ENCODE results near the gene FMO5. TPM values are rescaled to one million over a fixed set of nuclear protein-coding genes. Genes with fewer than 3 reads are reported as not detected.
"Not testable (repeated sequence)": the region's sequence is repeated elsewhere in the genome, so short reads cannot be mapped to it uniquely, and the experiment has no call there.

FMO5 gene
- total RNA-seq, 1 experiment from 2014 or later, result 0.57 TPM

DNA sequence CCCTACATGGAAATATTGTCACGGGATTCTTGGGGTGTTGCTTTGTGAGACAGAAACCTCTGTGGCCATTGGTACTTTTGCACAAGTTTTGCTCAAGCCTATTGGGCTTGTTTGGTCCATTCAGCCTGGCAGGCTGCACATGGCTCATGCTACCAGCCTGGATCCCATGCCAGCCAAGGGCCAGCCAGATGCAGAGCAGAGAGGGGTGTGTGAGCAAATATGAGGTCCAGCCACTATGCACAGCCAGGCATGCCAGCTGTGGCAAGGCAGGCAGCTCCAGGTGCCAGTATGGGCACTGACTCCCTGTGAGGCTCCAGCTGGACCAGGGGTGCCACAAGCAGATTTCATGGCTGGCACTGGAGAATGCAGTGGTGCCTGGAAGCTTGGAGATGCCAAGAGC is 10.7 kb upstream of the FMO5 start:
- intact Hi-C loops (cut with micrococcal nuclease; ENCODE audit: unreplicated experiment), result no loop called here

GRCh38 chr1:147233903-147234302 is 8.8 kb upstream of the FMO5 start:
- CTCF ChIA-PET; DNase-seq (ENCODE audit: low read depth, low spot score); BruUV-seq (replicated peaks); POLR2A ChIA-PET; H3K9me3 ChIP-seq (ENCODE audit: control insufficient read depth, insufficient read depth, low read depth, low read length); H3K36me3 ChIP-seq (ENCODE audit: control insufficient read depth, insufficient read depth, low read length); H3K27me3 ChIP-seq (ENCODE audit: control insufficient read depth, insufficient read depth, low read length); H3K27ac ChIP-seq (ENCODE audit: low read length); intact Hi-C loops (cut with micrococcal nuclease; ENCODE audit: unreplicated experiment); ATAC-seq; H3K4me3 ChIP-seq (ENCODE audit: low read depth in 2 of 2, low read length in 2 of 2); H3K4me1 ChIP-seq (ENCODE audit: control insufficient read depth, insufficient read depth, low read length); in situ Hi-C loops (cut with HindIII; ENCODE audit: low pct_unique_long_range_greater_than_20kb, low sequenced_read_pairs): not testable (repeated sequence)

More for the DNA sequence above, 10.7 kb upstream of the FMO5 start:
- ChIA-PET CTCF (no interaction called here), POLR2A (no interaction called here)
- in situ Hi-C loops (cut with HindIII; ENCODE audit: low pct_unique_long_range_greater_than_20kb, low sequenced_read_pairs), result no loop called here
- H3K36me3 ChIP-seq (ENCODE audit: control insufficient read depth, insufficient read depth, low read length), result no peaks in the 10 kb centered on the region
- TF ChIP-seq, protein P1, sequence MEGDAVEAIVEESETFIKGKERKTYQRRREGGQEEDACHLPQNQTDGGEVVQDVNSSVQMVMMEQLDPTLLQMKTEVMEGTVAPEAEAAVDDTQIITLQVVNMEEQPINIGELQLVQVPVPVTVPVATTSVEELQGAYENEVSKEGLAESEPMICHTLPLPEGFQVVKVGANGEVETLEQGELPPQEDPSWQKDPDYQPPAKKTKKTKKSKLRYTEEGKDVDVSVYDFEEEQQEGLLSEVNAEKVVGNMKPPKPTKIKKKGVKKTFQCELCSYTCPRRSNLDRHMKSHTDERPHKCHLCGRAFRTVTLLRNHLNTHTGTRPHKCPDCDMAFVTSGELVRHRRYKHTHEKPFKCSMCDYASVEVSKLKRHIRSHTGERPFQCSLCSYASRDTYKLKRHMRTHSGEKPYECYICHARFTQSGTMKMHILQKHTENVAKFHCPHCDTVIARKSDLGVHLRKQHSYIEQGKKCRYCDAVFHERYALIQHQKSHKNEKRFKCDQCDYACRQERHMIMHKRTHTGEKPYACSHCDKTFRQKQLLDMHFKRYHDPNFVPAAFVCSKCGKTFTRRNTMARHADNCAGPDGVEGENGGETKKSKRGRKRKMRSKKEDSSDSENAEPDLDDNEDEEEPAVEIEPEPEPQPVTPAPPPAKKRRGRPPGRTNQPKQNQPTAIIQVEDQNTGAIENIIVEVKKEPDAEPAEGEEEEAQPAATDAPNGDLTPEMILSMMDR (IDR thresholded peaks at IDR 0.05), result no peak
- no peak for TF ChIP-seq SIN3A (IDR thresholded peaks at IDR 0.05; ENCODE audit: borderline replicate concordance, insufficient read depth, low read depth, low read length)
- TF ChIP-seq POLR2AphosphoS5 (IDR thresholded peaks at IDR 0.05; ENCODE audit: low read depth, low read length), result no peak
- TF ChIP-seq TCF7L2 (IDR thresholded peaks at IDR 0.05; ENCODE audit: low read depth, low read length), result no peak
- TF ChIP-seq, protein P2, sequence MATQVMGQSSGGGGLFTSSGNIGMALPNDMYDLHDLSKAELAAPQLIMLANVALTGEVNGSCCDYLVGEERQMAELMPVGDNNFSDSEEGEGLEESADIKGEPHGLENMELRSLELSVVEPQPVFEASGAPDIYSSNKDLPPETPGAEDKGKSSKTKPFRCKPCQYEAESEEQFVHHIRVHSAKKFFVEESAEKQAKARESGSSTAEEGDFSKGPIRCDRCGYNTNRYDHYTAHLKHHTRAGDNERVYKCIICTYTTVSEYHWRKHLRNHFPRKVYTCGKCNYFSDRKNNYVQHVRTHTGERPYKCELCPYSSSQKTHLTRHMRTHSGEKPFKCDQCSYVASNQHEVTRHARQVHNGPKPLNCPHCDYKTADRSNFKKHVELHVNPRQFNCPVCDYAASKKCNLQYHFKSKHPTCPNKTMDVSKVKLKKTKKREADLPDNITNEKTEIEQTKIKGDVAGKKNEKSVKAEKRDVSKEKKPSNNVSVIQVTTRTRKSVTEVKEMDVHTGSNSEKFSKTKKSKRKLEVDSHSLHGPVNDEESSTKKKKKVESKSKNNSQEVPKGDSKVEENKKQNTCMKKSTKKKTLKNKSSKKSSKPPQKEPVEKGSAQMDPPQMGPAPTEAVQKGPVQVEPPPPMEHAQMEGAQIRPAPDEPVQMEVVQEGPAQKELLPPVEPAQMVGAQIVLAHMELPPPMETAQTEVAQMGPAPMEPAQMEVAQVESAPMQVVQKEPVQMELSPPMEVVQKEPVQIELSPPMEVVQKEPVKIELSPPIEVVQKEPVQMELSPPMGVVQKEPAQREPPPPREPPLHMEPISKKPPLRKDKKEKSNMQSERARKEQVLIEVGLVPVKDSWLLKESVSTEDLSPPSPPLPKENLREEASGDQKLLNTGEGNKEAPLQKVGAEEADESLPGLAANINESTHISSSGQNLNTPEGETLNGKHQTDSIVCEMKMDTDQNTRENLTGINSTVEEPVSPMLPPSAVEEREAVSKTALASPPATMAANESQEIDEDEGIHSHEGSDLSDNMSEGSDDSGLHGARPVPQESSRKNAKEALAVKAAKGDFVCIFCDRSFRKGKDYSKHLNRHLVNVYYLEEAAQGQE (IDR thresholded peaks at IDR 0.05; ENCODE audit: insufficient read depth in 1 of 2, low read depth in 2 of 2, low read length in 1 of 2), result no peak
- no peak for ATAC-seq
- H3K27me3 ChIP-seq (ENCODE audit: control insufficient read depth, insufficient read depth, low read length), result no peaks in the 10 kb centered on the region
- H3K4me1 ChIP-seq (ENCODE audit: control insufficient read depth, insufficient read depth, low read length), result no peaks in the 10 kb centered on the region
- no peak for DNase-seq (ENCODE audit: low read depth, low spot score)
- H3K4me3 ChIP-seq (ENCODE audit: low read depth in 2 of 2, low read length in 2 of 2), result no peak overlapping the region
- no TSS peak for BruUV-seq (replicated peaks)
- 0 out of 2 replicates have a peak, but pooled peaks cover 4% of the 10 kb centered on the region for H3K9me3 ChIP-seq (ENCODE audit: control insufficient read depth, insufficient read depth, low read depth, low read length)
- no peak overlapping the region for H3K27ac ChIP-seq (ENCODE audit: low read length)

DNA sequence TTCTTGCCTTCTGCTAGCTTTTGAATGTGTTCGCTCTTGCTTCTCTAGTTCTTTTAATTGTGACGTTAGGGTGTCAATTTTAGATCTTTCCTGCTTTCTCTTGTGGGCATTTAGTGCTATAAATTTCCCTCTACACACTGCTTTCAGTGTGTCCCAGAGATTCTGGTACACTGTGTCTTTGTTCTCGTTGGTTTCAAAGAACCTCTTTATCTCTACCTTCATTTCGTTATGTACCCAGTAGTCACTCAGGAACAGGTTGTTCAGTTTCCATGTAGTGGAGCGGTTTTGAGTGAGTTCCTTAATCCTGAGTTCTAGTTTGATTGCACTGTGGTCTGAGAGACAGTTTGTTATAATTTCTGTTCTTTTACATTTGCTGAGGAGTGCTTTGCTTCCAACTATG is 5.9 kb upstream of the FMO5 start:
- BruUV-seq (replicated peaks); intact Hi-C loops (cut with micrococcal nuclease; ENCODE audit: unreplicated experiment); CTCF ChIA-PET: not testable (repeated sequence)

More for the DNA sequence above, 5.9 kb upstream of the FMO5 start:
- H3K9me3 ChIP-seq (ENCODE audit: control insufficient read depth, insufficient read depth, low read depth, low read length); H3K27me3 ChIP-seq (ENCODE audit: control insufficient read depth, insufficient read depth, low read length); ATAC-seq; POLR2A ChIA-PET; DNase-seq (ENCODE audit: low read depth, low spot score); H3K4me3 ChIP-seq (ENCODE audit: low read depth in 2 of 2, low read length in 2 of 2); H3K4me1 ChIP-seq (ENCODE audit: control insufficient read depth, insufficient read depth, low read length); in situ Hi-C loops (cut with HindIII; ENCODE audit: low pct_unique_long_range_greater_than_20kb, low sequenced_read_pairs); H3K36me3 ChIP-seq (ENCODE audit: control insufficient read depth, insufficient read depth, low read length); H3K27ac ChIP-seq (ENCODE audit: low read length): not testable (repeated sequence)
